NCI-H1417 (cell line): ENCODE results near the gene ZSWIM7.
"Not testable (repeated sequence)": the region's sequence is repeated elsewhere in the genome, so short reads cannot be mapped to it uniquely, and the experiment has no call there.

Source experiments
- DNase-seq, 3 experiments: peaks; one replicate each; lab custom pipeline; 2025; lab: John Stamatoyannopoulos, UW

The ZSWIM7 gene

GRCh38 chr17:15957608-15958307, 41.7 kb downstream of the ZSWIM7 start:
- no peak for DNase-seq

- DNase-seq: no peak
Measured at GRCh38 chr17:15957206-15957605, 42.3 kb downstream of the ZSWIM7 start.

DNA sequence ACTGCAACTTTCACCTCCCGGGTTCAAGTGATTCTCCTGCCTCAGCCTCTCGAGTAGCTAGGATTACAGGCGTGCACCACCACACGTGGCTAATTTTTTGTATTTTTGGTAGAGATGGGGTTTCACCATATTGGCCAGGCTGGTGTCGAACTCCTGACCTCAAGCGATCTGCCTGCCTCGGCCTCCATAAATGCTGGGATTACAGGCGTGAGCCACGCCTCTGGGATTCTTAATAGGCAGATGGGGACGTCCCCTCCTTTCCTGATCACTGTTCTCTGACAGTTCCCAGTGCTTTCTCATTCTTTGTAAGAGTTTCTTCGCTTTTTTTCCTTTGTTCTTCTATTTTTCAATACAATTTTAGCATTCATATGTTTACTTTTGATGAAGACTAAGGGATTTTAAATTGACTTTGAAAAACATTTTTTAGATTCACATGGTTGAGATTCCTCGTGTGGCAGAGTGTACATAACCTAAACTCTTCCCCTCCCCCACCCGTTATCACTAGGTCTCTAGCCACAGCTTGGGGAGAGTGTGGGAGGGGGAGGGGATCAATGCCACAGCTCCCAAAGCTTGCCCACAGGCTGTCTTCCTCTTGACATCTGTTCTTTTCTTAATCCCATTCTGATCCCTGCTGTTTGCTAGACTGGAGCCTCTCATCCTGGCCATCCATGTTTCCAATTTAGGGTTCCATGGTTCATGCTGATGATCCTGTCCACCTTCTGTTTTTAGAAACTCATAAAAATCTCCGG, 43.5 kb downstream of the ZSWIM7 start:
- no peak for DNase-seq

DNA sequence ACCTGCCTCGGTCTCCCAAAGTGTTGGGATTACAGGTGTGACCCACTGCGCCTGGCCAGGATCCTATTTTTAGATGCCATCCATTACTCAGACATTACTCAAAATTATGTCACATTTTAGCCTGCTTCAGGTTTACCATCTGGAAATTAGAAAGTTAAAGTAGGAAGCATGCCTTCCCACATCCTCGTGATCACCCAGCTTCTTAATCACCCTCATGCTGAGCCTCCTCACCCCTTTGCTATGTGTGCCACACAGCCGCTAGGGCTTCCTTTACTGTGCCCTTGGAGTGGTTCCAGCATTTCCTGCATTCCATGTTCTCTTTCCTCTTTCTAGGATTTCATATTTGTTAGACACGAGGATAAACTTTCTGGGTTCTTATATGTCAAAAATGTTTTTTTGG, 45.3 kb downstream of the ZSWIM7 start:
- no peak for DNase-seq

DNA sequence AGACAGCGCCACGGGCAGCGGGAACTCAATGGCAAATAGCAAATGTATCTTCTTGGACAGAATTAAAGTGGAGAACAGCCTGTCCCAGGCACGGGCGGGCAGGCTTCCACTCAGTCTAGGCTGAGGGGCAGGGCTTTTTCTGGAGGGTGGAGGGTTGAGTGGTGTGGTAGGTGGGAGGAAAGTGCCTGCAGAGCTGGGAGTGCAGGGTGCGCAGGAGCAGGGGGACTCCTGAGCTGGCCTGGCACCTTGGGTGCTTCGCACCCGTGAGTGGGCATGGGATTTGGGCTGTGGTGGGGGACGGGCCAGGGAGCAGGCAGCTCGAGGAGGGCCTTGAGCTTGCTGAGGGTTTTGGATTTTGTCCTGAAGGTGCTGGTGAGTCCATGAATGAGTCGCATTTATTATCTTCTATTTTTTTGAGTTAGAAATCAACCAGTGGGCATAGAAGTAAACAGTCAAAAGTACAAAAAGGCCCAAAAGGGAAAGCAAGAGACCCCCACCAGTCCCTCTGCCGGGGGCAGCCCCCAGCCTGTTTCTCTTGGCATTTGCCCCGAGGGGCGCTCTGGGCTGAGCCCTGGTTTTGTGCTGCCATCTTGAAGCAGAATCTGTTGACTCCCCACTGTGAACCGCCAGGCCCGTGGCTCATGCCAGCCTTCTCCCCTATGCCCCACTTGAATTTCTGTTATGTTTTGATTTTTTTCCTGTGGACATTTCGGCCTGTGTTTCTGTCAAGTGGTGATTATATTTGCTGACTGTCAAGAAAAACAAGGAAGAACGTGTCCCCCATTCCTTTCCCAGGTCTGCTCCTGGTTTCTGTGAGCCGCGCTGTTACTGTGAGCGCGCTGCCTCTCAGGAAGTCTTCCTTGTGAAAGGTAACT, 46.4 kb downstream of the ZSWIM7 start:
- DNase-seq: no peak

GRCh38 chr17:15952048-15952532, 47.4 kb downstream of the ZSWIM7 start:
- no peak for DNase-seq

DNA sequence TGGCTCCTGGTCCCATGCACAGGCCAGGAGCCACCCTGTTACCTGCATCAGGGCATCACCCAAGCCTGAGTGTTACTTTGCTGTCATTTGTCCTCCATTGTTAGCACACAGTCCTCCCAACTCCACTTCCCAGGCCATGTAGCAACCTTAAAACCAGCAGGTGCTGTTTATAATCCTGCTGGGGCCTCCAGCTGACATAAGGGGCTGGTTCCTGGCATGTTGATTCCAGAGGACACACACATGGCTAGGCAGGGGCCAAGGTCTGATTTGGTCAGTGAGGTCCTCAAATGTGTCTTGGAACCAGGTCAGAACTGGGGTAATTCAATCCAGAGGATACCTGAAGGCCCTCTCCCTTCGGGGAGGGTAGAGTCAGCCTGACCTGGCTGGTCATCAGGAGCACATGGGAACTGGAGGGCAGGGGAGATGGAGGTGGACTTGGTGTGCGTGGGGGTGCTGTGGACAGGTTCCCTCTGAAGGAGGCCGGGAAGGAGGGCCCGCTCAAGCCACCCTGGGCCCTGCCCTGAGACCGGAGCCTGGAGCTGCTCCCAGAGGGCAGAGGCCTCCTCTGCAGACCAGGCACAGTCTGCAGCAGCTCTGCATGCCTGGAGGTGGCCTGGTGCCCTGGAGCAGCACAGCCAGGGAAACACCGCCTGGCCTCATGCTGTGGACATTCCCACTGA, 48.0 kb downstream of the ZSWIM7 start:
- no peak for DNase-seq

- no peak for DNase-seq
Measured at GRCh38 chr17:15947976-15948752, 51.3 kb downstream of the ZSWIM7 start.

DNA sequence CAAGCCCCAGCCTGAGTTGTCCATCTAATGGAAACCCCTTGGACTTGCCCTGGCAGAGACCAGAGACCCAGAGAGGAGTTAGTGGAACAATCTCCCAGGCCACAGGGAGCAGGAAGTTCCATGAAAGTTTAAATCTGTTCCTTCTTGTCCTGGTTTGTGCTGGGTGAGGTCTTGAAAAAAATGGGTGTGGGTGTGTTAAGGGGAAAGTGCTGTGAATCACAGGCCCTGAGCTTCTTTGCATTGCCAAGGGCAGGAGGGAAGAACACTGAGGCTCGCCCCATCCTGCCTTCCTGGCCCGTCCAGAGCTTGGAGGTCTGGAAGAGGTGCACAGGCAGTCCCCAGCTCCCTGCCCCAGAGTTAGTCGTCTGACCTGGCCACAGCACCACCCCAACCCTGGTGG, 52.2 kb downstream of the ZSWIM7 start:
- no peak for DNase-seq

DNA sequence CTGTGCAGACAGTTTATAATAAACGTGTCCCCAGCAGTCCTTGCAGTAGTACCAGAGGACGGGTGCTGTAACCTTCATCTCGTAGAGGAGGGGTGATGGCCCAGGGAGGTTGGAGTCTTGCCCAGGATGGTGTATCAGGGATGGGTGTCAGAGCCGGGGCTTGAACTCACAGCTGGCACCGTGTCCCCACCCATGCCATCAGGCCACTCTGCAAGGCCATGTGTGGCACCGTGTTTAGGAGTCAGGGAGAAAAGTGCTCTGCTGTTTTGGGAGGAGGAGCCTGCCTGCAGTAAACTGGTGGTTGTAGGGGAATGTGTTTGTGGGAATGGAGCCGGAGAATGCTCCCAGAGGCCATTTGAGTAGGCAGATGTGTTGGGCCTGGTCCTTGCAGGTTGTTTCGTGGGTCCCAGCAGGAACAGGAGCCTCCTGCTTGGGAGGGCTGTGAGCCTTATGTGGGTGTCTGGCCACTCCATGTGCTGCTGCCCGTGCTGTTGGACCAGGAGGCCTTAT, 52.8 kb downstream of the ZSWIM7 start:
- no peak for DNase-seq

GRCh38 chr17:15945527-15946191, 53.8 kb downstream of the ZSWIM7 start:
- peak in 2 of 3 experiments; percentile 31 to 32 for DNase-seq

DNA sequence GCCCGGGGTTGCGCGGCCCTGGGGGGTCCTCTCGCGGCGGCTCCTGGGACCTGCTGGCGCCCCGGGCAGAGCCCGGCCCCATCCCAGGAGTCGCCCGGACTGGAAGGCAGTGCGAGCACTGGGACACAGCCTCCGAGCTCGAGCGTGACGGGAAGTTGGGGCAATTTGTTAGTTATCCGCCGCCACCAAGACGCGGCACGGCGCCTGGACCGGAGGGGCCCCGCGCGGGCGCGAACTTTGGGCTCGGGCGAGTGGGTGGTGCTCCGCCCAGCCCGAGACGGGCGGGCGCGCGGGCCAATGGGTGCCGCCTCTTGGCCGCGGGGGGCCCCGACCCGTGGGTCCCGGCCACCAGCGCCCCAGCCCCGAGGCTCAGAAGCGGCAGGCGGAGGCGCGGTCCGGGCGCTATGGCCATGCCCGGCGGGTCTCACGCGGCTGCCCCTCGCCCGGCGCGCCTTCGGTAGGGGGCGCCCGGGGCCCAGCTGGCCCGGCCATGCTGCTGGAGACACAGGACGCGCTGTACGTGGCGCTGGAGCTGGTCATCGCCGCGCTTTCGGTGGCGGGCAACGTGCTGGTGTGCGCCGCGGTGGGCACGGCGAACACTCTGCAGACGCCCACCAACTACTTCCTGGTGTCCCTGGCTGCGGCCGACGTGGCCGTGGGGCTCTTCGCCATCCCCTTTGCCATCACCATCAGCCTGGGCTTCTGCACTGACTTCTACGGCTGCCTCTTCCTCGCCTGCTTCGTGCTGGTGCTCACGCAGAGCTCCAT, 54.6 kb downstream of the ZSWIM7 start, which contains the start of gene ADORA2B:
TSS of gene ADORA2B (plus strand) at position 372 of the 768 bp plus-strand sequence. CDS start at position 491, 119 bp downstream.
- DNase-seq: peak; percentile 42 to 63 (median 50)

- DNase-seq: no peak
Measured at GRCh38 chr17:15943971-15944758, 55.3 kb downstream of the ZSWIM7 start.

DNA sequence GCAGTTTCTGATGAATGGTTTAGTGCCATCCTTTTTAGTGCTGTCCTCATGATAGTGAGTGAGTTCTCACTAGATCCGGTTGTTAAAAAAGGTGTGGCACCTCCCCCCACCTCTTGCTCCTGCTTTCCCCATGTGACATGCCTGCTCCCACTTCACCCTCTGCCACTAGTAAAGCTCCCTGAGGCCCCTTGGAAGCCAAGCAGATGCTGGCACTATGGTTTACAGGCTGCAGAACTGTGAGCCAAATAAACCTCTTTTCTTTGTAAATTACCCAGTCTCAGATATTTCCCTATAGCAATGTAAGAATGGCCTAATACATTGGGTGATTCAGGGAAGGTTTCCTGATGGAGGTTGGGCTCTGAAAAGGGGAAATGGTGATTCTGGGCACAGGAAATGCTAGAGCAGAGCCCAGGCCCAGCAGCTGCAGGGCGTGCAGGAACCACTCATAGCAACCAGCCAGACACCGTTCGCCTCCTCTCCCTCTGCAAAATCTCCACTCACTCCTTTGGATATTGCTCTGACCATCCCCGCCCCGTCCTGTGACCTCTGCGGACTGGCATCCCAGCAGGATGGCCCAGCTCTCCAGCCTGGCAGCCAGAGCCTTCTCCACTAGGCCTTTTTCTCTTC, 57.2 kb downstream of the ZSWIM7 start:
- DNase-seq: no peak

GRCh38 chr17:15941781-15942180, 57.7 kb downstream of the ZSWIM7 start:
- DNase-seq: no peak

DNA sequence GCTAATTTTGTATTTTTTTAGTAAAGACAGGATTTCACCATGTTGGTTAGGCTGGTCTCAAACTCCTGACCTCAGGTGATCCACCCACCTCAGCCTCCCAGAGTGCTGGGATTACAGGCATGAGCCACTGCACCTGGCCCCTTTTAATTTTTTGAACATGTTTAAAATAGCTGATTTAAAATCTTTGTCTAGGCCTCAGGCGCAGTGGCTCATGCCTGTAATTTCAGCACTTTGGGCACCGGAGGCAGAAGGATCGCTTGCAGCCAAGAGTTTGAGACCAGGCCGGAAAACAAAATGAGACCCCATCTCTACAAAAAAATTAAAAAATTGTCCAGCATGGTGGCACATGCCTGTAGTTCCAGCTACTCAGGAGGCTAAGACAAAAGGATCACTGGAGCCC, 63.0 kb downstream of the ZSWIM7 start:
- not testable (repeated sequence) for DNase-seq

DNA sequence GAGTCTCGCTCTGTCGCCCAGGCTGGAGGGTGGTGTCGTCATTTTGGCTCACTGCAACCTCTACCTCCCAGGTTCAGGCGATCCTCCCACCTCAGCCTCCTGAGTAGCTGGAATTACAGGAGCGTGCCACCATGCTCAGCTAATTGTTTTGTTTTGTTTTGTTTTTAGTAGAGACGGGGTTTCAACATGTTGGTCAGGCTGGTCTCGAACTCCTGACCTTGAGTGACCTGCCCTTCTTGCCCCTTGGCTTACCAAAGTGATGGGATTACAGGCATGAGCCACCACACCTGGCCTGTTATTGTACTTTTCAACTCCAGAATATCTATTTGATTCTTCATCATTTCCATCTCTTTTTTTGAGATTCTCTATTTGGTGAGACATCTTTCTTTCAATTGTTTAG, 63.6 kb downstream of the ZSWIM7 start:
- no peak for DNase-seq

- no peak for DNase-seq
Measured at GRCh38 chr17:15934866-15935265, 64.6 kb downstream of the ZSWIM7 start.
